ENCODE measurements around the gene USP46. TPM values are rescaled to one million over a fixed set of nuclear protein-coding genes. Genes with fewer than 3 reads are reported as not detected.

The USP46 gene
- total RNA-seq, 1 experiment from 2014 or later: 3.0 TPM

DNA sequence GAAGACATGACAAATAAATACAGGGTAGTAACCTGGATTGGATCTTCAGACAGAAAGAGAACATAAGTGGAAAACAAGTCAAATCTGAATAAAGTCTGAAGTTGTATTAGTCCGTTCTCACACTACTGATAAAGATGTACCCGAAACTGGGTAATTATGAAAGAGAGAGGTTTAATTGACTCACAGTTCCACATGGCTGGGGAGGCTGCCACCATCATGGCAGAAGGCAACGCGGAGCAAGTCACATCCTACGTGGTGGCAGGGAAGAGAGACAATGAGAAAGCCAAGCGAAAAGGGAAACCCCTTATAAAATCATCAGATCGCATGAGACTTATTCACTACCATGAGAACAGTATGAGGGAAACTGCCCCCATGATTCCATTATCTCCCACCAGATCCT lies 82.8 kb downstream of the USP46 start:
- no peak for DNase-seq (ENCODE audit: low spot score)

DNA sequence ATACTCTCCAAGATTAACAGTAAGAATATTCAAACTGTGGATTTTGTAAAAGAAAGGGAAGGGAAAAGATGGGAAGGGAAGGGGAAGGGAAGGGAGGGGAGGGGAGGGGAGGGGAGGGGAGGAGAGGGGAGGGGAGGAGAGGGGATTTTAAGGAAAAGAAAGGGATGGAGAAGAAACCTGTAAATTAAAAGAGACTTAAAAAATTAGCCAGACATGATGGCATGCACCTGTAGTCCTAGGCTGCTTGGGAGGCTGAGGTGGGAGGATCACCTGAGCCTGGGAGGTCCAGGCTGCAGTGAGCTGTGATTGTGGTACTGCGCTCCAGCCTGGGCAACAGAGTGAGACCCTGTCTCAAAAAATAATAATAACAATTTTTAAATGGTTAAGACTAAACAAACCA lies 83.7 kb downstream of the USP46 start:
- no peak for DNase-seq (ENCODE audit: low spot score)

DNA sequence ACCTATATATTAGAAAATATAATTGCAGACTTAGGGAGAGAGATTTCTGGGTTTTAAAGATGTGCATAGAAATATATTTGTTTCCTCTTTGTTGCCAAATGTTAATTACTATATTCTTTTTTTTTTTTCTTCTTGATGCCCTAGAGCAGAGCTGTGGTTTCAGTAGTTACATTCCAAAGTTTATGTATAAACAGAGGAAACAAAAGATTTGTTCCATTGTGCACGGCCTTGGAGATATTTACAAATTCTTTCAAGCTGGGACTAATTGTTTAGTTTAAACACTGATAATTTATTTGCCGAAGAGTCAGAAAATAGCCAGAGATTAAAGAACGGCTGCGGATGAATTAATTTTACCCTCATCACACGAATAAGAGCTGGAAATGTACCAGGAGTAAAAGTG lies 85.1 kb downstream of the USP46 start:
- DNase-seq (ENCODE audit: low spot score): no peak

DNA sequence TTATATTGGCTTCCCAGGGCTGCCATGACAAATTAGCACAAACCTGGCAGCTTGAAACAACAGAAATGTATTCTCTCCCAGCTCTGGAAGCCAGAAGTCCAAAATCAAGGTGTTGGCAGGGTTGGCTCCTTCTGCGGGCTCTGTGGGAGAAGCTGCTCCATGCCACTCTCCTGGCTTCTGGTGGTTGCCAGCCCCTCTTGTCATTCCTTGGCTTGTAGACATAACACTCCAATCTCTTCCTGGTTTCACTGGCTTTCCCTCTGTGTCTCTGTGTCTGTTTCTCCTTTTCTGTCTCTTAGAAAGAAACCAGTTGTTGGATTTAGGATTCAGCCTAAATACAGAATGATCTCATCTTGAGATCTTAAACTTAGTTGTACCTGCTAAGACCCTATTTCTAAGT lies 85.5 kb downstream of the USP46 start:
- no peak for DNase-seq (ENCODE audit: low spot score)

DNA sequence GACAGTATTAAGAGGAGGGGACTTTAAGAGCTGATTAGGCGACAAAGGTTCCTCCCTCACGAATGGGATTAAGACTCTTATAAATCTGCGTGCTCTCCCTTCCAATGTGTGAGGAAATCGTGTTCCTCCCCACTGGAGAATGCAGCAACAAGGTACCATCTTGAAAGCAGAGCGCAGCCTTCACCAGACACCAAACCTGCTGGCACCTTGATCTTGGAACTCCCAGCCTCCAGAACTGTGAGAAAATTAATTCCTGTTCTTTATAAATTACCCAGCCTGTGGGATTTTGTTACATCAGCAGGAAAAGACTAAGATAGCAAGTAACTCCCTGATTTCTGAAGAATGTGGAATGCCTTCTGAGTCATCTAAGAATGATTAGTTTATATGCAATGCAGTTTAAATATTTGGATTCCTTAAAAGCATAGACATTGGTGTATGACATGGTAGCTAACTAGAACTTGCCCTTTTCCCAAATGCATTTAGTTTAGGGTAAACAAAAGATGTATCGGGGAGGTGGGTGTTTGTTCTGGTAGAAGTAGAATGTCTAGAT lies 86.1 kb downstream of the USP46 start:
- no peak for DNase-seq (ENCODE audit: low spot score)

DNA sequence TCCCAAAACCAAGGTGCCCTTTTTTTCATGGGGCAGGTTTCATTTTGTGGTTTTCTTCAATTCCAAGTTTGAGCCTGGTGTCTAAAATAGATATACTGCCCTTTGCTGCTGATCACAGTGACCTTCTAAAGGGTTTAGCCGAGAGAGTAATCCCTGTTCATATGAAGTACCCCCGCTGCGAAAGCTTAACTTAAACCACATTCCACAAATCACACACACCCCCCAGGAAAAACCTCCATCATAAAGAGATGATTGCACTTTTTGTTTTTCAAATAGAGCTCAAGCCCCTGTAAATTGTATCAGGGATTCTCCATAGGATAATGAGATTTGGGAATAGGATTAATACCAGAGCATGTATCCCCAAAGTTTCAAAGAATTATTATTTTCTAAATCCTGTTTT lies 90.8 kb downstream of the USP46 start:
- no peak for DNase-seq (ENCODE audit: low spot score)

DNA sequence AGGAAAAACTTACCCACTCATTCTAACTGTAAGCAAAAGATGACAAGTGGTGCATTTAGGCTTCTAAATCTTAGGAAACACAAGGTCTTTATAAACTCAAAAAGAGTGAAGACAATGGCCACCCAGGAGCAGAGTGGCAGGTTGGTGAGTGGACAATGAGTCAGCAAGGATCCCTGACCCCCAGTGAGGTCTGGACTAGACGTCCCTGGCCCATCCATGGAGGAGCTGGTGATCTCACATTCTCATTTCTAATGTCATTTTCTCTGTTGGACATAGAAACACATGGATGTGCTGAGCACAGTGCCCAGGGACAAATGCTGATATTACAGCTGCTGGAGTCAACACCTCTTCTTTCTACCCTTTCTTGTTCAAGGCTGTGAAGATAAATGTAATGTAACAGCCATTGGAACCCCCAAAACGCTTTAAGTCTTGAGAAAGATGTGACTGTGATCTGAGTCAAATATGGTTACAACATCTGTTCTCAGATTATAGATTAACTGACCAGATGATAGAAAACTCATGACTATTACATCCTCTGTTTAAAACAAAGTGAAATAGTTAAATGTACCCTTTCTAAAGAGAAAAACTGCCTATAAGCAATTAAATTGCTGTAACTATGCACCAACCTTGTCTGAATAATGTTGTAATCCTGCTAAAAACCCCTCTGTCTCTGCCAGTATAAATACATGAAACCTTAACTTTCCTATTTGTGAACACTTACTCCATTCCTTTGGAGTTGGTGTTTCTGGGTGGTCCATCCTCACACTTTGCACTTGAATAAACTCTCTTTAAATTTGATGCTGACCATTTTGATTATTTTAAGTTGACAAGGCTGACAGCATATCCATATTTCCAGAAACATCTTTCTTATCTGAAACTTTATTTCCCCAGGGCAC lies 92.7 kb downstream of the USP46 start:
- DNase-seq (ENCODE audit: low spot score): no peak

DNA sequence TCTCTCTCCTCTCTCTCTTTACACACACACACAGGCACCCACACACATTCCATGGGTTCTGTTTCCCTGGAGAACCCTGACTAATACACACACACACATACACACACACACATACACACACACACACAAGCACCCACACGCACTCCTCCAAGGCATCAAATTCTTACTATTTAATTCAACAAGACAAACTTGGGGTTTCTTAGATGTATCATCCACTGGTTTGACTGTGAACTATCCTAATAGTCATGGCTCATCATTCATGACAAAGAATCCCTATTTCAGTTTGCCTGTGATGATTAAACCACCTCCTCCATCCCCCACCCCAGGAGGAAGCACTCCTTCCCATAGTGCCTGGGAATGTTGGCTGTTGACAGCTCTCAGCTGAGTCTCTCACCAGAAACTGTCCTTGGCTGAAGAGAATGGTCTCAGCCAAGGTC lies 98.2 kb downstream of the USP46 start:
- no peak for DNase-seq (ENCODE audit: low spot score)

DNA sequence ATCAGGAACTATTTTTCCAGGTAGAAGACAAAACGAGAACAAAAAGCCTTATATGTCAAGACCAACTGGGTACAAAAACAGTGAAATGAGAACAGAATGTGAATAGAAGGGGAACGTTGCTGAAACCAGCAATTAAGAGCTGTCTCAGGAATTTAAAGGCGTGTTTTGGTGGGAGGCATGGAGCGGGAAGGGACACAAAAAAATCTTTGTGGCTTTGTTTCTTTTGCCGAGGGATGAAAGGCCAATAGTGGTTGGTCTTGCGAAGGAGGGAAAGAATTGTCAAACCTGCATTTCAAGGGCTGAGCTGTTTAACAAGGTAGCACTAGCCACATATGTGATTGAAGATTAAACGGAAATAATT lies 103.8 kb downstream of the USP46 start:
- no peak for DNase-seq (ENCODE audit: low spot score)

DNA sequence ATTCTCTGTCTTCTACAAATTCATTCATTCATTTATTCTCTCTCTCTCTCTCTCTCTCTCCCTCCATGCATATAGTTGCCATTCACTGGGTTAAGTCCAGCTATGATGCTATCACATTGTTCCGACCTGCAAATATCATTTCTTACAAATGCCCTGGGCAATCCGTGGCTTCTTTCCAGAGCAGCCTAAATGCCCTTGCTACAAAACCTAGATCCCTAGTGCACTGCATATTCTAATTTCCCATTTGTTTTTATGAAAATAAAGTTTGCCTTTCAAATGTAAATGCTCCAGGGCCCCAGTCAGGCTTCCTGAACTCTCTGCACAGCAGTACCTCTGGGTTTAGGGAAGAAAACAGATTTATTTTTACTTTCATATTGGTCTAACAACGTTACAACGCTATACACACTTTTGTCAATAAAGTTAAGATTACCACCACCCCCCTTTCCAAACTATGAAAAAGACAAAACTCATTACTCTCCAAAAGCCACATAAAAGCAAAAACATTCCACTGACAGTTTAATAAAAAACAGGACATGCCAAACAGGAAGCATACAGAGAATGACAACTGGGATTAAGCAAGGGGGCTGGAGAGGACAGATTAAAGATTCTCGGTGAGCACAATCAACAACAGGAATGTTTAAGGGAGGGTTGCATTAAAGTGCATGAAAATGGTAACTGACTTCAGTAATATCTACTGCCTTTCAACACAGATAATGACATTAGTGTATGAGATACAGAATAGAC lies 104.3 kb downstream of the USP46 start:
- DNase-seq (ENCODE audit: low spot score): no peak

DNA sequence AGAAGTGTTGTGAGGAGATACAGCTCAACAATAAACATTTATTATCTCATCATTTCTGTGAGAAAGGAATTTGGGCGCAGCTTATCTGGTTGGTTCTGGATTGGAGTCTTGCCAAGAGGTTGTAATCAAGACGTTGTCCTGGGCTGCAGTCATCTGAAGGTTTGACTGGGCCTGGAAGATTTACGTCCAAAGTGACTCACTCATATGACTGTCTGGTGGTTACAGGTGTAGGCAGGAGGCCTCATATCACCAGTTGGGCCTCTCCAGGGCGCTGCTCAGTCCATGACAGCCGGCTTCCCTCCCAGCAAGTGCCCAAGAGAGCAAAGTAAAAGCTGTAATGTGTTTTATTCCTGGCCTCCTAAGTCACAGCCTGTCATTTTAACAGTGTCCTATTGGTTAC lies 106.3 kb downstream of the USP46 start:
- peak; percentile 82 for DNase-seq (ENCODE audit: low spot score)

DNA sequence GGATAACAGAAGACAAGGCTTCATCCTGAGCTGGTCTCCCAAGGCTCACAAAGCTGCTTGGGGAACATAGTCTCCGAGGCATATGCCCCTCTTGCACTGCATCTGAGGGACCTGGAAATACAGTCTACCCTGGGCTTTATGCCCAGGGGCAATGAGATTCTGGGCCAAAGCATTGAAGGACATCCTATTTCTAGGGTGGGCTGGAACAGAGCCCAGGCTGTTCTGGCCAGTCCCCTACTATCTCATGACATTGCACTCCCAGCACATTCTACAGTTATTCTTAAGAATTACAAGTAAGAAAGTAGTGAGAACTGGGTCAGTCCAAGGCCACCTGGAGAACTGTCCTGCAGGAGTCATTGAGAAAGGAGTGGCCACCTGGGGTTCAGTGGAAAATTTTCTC lies 107.6 kb downstream of the USP46 start:
- DNase-seq (ENCODE audit: low spot score): no peak

DNA sequence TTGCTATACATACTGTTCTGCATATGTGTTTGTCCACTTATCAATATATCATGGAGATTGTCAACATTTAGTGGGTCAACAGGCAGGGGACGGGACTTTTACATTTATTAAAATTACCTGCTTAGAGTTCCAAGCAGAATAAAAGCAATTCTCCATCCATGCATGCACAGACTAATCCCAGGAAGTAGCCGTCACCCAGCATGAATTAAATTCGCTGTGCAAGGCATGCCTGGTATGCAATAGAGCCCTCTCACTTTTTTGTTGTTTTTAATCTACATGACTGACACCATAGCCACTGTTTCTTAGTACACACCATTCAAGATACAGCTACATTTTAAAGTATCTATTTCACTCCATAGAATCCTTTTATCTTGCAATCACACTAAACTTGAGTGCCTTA lies 108.9 kb downstream of the USP46 start:
- DNase-seq (ENCODE audit: low spot score): no peak

DNA sequence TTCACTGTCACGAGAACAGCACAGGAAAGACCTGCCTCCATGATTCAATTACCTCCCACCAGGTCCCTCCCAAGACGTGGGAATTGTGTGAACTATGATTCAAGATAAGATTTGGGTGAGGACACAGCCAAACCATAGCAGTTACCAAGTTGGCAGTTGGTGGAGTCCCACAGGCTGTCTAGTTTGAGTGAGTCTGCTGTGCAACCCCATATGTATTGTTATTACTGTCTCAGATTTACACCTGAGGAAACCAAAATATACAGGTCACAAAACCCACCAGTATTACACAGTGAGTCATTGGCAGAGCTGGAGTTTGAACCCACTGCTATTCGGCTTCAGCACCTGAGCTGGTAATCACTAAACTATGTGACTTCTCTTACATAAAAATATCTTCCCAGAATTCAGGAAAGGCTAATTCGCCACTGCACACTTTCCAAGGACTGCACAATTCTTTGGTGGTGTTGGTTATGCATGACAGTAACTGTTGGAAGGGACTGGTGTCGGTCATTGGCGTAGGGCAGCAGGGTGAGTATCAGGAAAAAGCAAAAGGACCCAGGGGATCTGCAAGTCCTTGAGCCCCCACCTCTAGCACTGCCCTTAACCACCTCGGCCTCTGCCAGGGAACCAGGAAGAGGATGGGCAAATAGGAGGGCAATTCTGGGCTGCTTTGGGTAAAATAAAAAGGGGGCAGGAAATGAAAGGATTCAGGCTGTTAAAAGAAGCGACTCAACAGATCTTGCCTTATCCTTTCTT lies 110.1 kb downstream of the USP46 start:
- no peak for DNase-seq (ENCODE audit: low spot score)

DNA sequence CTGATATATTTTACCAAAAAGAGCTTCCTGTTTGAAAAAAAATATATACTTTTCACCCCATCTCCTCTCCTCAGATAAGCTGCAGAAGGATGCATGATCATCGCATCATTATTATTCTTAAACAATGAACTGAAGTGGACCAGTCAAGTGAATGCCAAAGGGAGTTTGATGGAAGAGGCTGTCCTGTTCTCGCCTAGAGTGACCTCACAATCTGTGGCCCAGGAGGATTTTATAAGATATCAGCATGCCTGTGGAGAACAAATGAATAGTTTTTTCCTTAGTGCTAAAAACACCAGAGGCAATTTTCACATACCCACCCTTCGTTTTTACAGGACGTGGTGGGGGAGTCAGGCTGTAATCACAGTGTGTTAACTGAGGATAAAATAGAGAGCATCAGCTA lies 112.7 kb downstream of the USP46 start:
- no peak for DNase-seq (ENCODE audit: low spot score)

DNA sequence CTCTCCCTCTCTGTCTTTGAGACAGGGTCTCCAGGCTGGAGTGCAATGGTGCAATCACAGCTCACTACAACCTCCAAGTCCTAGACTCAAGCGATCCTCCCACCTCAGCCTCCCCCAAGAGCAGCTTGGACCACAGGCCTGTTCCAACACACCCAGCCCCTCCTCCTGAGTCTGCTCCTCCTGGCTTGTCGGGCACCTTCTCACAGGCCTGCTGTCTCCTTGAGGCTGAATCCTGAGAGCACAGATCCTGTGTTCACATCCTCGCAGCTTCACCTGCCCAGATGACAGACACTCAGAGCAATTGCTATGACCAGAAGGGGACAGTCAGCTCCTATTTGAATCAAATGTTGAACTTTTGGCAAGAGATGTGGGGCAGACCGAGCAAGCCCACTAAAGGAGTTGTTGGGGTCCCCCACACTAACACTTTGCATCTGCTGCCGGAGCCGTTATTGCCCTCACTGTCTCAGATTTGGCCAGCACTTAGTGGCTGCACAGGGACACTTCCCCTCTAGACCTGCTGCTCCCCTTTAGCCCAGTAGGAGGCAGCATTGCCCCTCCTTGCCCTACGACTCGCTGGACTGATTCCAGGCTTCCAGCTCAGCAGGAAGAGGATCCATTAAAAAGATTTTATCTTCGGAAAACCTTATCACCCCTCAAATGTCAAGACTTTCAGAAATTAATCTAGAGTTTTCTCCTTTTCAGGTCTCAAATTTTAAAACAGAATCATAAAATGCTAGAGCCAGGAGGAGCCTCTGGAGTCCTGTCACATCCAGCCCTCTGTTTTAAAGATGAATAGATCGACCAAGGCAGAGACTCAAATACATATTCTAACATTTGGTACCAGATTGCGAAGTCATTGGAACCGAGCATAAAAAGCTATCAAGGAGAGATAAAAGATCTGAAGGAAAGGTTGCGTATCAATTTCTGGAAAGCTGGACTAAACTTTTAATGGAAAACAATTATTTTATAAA lies 113.7 kb downstream of the USP46 start:
- peak; percentile 87 for DNase-seq (ENCODE audit: low spot score)
